ENCODE results near the gene EEF1A2.

The EEF1A2 gene

GRCh38 chr20:63518351-63518861 is 19.5 kb upstream of the EEF1A2 start:
- TF ChIP-seq EGR1 (IDR thresholded peaks at IDR 0.05) = no peak
- no peak for TF ChIP-seq RAD21 (IDR thresholded peaks at IDR 0.05; ENCODE audit: low read depth)
- TF ChIP-seq TCF12 (IDR thresholded peaks at IDR 0.05; ENCODE audit: low read depth) = no peak
- no peak for TF ChIP-seq MAX (IDR thresholded peaks at IDR 0.05)

GRCh38 chr20:63517376-63518309 is 18.8 kb upstream of the EEF1A2 start:
- no peak for TF ChIP-seq REST (IDR thresholded peaks at IDR 0.05; ENCODE audit: low read depth)

- no peak for TF ChIP-seq YY1 (IDR thresholded peaks at IDR 0.05; ENCODE audit: low read depth)
- no peak for TF ChIP-seq EGR1 (IDR thresholded peaks at IDR 0.05)
- no peak for TF ChIP-seq CEBPB (IDR thresholded peaks at IDR 0.05)
- TF ChIP-seq FOXM1 (IDR thresholded peaks at IDR 0.05; ENCODE audit: borderline replicate concordance, low read depth) = no peak
- no peak for TF ChIP-seq ZBTB7A (IDR thresholded peaks at IDR 0.05; ENCODE audit: low read depth)
Measured at GRCh38 chr20:63513207-63513606, 14.3 kb upstream of the EEF1A2 start.

- no peak for TF ChIP-seq REST (IDR thresholded peaks at IDR 0.05; ENCODE audit: low read depth)
- TF ChIP-seq NFIC (IDR thresholded peaks at IDR 0.05) = no peak
- TF ChIP-seq EGR1 (IDR thresholded peaks at IDR 0.05) = no peak
- no peak for TF ChIP-seq CEBPB (IDR thresholded peaks at IDR 0.05)
- no peak for TF ChIP-seq ZBTB7A (IDR thresholded peaks at IDR 0.05; ENCODE audit: low read depth)
- TF ChIP-seq MAX (IDR thresholded peaks at IDR 0.05) = no peak
- TF ChIP-seq RAD21 (IDR thresholded peaks at IDR 0.05; ENCODE audit: low read depth) = no peak
- TF ChIP-seq YY1 (IDR thresholded peaks at IDR 0.05; ENCODE audit: low read depth) = no peak
- TF ChIP-seq FOXM1 (IDR thresholded peaks at IDR 0.05; ENCODE audit: borderline replicate concordance, low read depth) = no peak
- no peak for TF ChIP-seq CREB1 (IDR thresholded peaks at IDR 0.05; ENCODE audit: low read depth)
- TF ChIP-seq EP300 (IDR thresholded peaks at IDR 0.05; ENCODE audit: borderline replicate concordance) = no peak
- TF ChIP-seq USF1 (IDR thresholded peaks at IDR 0.05) = no peak
- TF ChIP-seq TCF12 (IDR thresholded peaks at IDR 0.05; ENCODE audit: low read depth) = no peak
- no peak for TF ChIP-seq TEAD4 (IDR thresholded peaks at IDR 0.05)
- no peak for TF ChIP-seq TAF1 (IDR thresholded peaks at IDR 0.05; ENCODE audit: low read depth)
Measured at GRCh38 chr20:63509088-63509564, 10.2 kb upstream of the EEF1A2 start.

- no peak for TF ChIP-seq EP300 (IDR thresholded peaks at IDR 0.05; ENCODE audit: borderline replicate concordance)
- TF ChIP-seq TAF1 (IDR thresholded peaks at IDR 0.05; ENCODE audit: low read depth) = no peak
- TF ChIP-seq USF1 (IDR thresholded peaks at IDR 0.05) = no peak
- no peak for TF ChIP-seq CEBPB (IDR thresholded peaks at IDR 0.05)
- TF ChIP-seq MAX (IDR thresholded peaks at IDR 0.05) = no peak
- no peak for TF ChIP-seq RAD21 (IDR thresholded peaks at IDR 0.05; ENCODE audit: low read depth)
- TF ChIP-seq REST (IDR thresholded peaks at IDR 0.05; ENCODE audit: low read depth) = no peak
- no peak for TF ChIP-seq TEAD4 (IDR thresholded peaks at IDR 0.05)
- TF ChIP-seq FOXM1 (IDR thresholded peaks at IDR 0.05; ENCODE audit: borderline replicate concordance, low read depth) = no peak
- TF ChIP-seq ZBTB7A (IDR thresholded peaks at IDR 0.05; ENCODE audit: low read depth) = no peak
Measured at GRCh38 chr20:63508072-63508768, 9.3 kb upstream of the EEF1A2 start.
